Measurements from ENCODE around the gene FUT7. TPM values are rescaled to one million over a fixed set of nuclear protein-coding genes. Genes with fewer than 3 reads are reported as not detected.

The FUT7 gene
- total and polyA plus RNA-seq, 8 donors = 0.12 to 0.19 (median 0.18) TPM; not detected in 5

GRCh38 chr9:136982232-136983051 is 49.4 kb downstream of the FUT7 start, which contains the start of gene LCNL1:
LCNL1 (plus strand) TSS chr9:136982993; CDS start chr9:136983587, 594 bp downstream.
- peaks cover 0 to 4% (median 0%) of the 10 kb centered on the region in 4 donors for H3K27me3 ChIP-seq
- no peak for TF ChIP-seq CTCF (IDR thresholded peaks at IDR 0.05)
- ATAC-seq = no peak
- intact Hi-C loops (cut with DNase I) = no loop called here
- H3K4me3 ChIP-seq = no peak within 1 kb of the TSS
- H3K9me3 ChIP-seq = no peaks in the 10 kb centered on the region
- H3K27ac ChIP-seq = no peak within 1 kb of the TSS
- DNase-seq = peak in 1 of 6 donors; percentile 43
- H3K4me1 ChIP-seq = no peaks in the 10 kb centered on the region
- FAIRE-seq = no peak
- H3K36me3 ChIP-seq = no peaks in the 10 kb centered on the region
- WGBS, 2 donors = 79 to 85% methylated on average over 16 to 18 of the region's 18 CpGs

GRCh38 chr9:136981588-136982231 is 50.2 kb downstream of the FUT7 start:
- TF ChIP-seq CTCF (IDR thresholded peaks at IDR 0.05) = no peak
- Histone ChIP-seq H3K36me3 (no peaks in the 10 kb centered on the region), H3K9me3 (no peaks in the 10 kb centered on the region), H3K27ac (no peak overlapping the region), H3K4me3 (no peak overlapping the region), H3K4me1 (no peaks in the 10 kb centered on the region), H3K27me3 (peaks cover 0 to 4% (median 0%) of the 10 kb centered on the region in 4 donors)
- FAIRE-seq = no peak
- WGBS, 2 donors = 75% methylated on average over 17 of the region's 17 CpGs
- DNase-seq = peak in 2 of 6 donors; percentile 15 to 60
- no peak for ATAC-seq
- intact Hi-C loops (cut with DNase I) = no loop called here

GRCh38 chr9:136980669-136981478 is 51.0 kb downstream of the FUT7 start:
- Histone ChIP-seq H3K27me3 (peaks cover 0 to 4% (median 0%) of the 10 kb centered on the region in 4 donors), H3K27ac (no peak overlapping the region), H3K9me3 (no peaks in the 10 kb centered on the region), H3K4me3 (no peak overlapping the region), H3K36me3 (no peaks in the 10 kb centered on the region), H3K4me1 (no peaks in the 10 kb centered on the region)
- no peak for ATAC-seq
- no peak for TF ChIP-seq CTCF (IDR thresholded peaks at IDR 0.05)
- DNase-seq = peak in 1 of 6 donors; percentile 50
- no peak for FAIRE-seq
- WGBS, 2 donors = 90 to 91% methylated on average over 16 of the region's 16 CpGs
- intact Hi-C loops (cut with DNase I) = no loop called here

Other genes with a start within 250 kb of the FUT7 start
Only the 30 nearest of the 38 such genes appear.
- gene AJM1, start 189.6 kb downstream of the FUT7 start, total RNA-seq = 1 to 10 TPM; 2.9 to 5.5 (median 4.2) TPM
- gene AJM1, start 189.6 kb downstream of the FUT7 start, polyA plus RNA-seq = 10 to 100 TPM in 1 of 2 donors, 1 to 10 TPM in 1; 9.0 to 11.7 TPM
- gene PHPT1, start 182.7 kb downstream of the FUT7 start, total RNA-seq = 10 to 100 TPM; 75.2 to 95.5 (median 79.0) TPM
- gene PHPT1, start 182.7 kb downstream of the FUT7 start, polyA plus RNA-seq = 100 to 1,000 TPM; 180 to 189 TPM
- 10 to 100 TPM in 1 of 6 donors, 1 to 10 TPM in 5; 3.0 to 13.3 (median 4.8) TPM for gene MAMDC4, start 179.7 kb downstream of the FUT7 start, total RNA-seq
- 10 to 100 TPM; 28.7 to 38.6 TPM for gene MAMDC4, start 179.7 kb downstream of the FUT7 start, polyA plus RNA-seq
- 100 to 1,000 TPM; 230 to 422 (median 268) TPM for gene EDF1, start 165.8 kb downstream of the FUT7 start, total RNA-seq
- 100 to 1,000 TPM; 443 to 612 TPM for gene EDF1, start 165.8 kb downstream of the FUT7 start, polyA plus RNA-seq
- 10 to 100 TPM in 1 of 6 donors, 1 to 10 TPM in 5; 4.8 to 13.4 (median 6.9) TPM for gene TRAF2, start 145.6 kb downstream of the FUT7 start, total RNA-seq
- 10 to 100 TPM; 14.4 TPM for gene TRAF2, start 145.6 kb downstream of the FUT7 start, polyA plus RNA-seq
- 10 to 100 TPM; 56.2 to 80.2 (median 60.4) TPM for gene FBXW5, start 87.3 kb downstream of the FUT7 start, total RNA-seq
- 100 to 1,000 TPM; 112 to 117 TPM for gene FBXW5, start 87.3 kb downstream of the FUT7 start, polyA plus RNA-seq
- 1 to 10 TPM in 1 of 6 donors, under 1 TPM in 4, not detected in 1; 0.24 to 1.2 (median 0.43) TPM for gene C8G, start 86.8 kb downstream of the FUT7 start, total RNA-seq
- gene C8G, start 86.8 kb downstream of the FUT7 start, polyA plus RNA-seq = 1 to 10 TPM in 1 of 2 donors, under 1 TPM in 1; 0.84 to 5.0 TPM
- gene LCN12, start 79.8 kb downstream of the FUT7 start, total RNA-seq = 1 to 10 TPM in 5 of 6 donors, under 1 TPM in 1; 0.57 to 7.6 (median 3.0) TPM
- gene LCN12, start 79.8 kb downstream of the FUT7 start, polyA plus RNA-seq = 10 to 100 TPM in 1 of 2 donors, 1 to 10 TPM in 1; 9.0 to 16.5 TPM
- gene PTGDS, start 54.6 kb downstream of the FUT7 start, total RNA-seq = 10 to 100 TPM in 4 of 6 donors, 1 to 10 TPM in 2; 5.7 to 42.7 (median 25.8) TPM
- gene PTGDS, start 54.6 kb downstream of the FUT7 start, polyA plus RNA-seq = 10 to 100 TPM; 35.0 to 49.1 TPM
- under 1 TPM in 3 of 6 donors, not detected in 3; 0.12 to 0.17 (median 0.14) TPM for gene LCNL1, start 49.1 kb downstream of the FUT7 start, total RNA-seq
- gene LCNL1, start 49.1 kb downstream of the FUT7 start, polyA plus RNA-seq = under 1 TPM; 0.23 to 0.38 TPM
- 10 to 100 TPM; 16.0 to 23.5 (median 20.0) TPM for gene PAXX, start 39.7 kb downstream of the FUT7 start, total RNA-seq
- 100 to 1,000 TPM; 184 to 222 TPM for gene PAXX, start 39.7 kb downstream of the FUT7 start, polyA plus RNA-seq
- under 1 TPM in 5 of 6 donors, not detected in 1; 0.24 to 0.44 (median 0.38) TPM for gene CLIC3, start 35.5 kb downstream of the FUT7 start, total RNA-seq
- gene CLIC3, start 35.5 kb downstream of the FUT7 start, polyA plus RNA-seq = 1 to 10 TPM; 1.1 to 1.3 TPM
- 10 to 100 TPM; 16.2 to 32.6 (median 25.4) TPM for gene ABCA2, start 3.9 kb downstream of the FUT7 start, total RNA-seq
- gene ABCA2, start 3.9 kb downstream of the FUT7 start, polyA plus RNA-seq = 10 to 100 TPM; 70.4 to 80.0 TPM
- 10 to 100 TPM; 31.5 to 70.9 (median 36.8) TPM for gene NPDC1, start 14.1 kb upstream of the FUT7 start, total RNA-seq
- 100 to 1,000 TPM; 183 to 328 TPM for gene NPDC1, start 14.1 kb upstream of the FUT7 start, polyA plus RNA-seq
- 1 to 10 TPM in 5 of 6 donors, under 1 TPM in 1; 0.91 to 4.5 (median 2.0) TPM for gene ENTPD2, start 22.0 kb upstream of the FUT7 start, total RNA-seq
- gene ENTPD2, start 22.0 kb upstream of the FUT7 start, polyA plus RNA-seq = 1 to 10 TPM; 4.5 to 6.5 TPM
- gene SAPCD2, start 38.5 kb upstream of the FUT7 start, total RNA-seq = under 1 TPM; 0.04 to 0.97 (median 0.45) TPM
- gene SAPCD2, start 38.5 kb upstream of the FUT7 start, polyA plus RNA-seq = under 1 TPM; 0.30 to 0.38 TPM
- gene UAP1L1, start 45.4 kb upstream of the FUT7 start, total RNA-seq = 10 to 100 TPM in 1 of 6 donors, 1 to 10 TPM in 5; 5.2 to 13.6 (median 5.9) TPM
- 10 to 100 TPM; 10.5 to 14.4 TPM for gene UAP1L1, start 45.4 kb upstream of the FUT7 start, polyA plus RNA-seq
- gene MAN1B1, start 54.9 kb upstream of the FUT7 start, total RNA-seq = 10 to 100 TPM; 22.0 to 33.5 (median 26.0) TPM
- 10 to 100 TPM; 83.6 to 86.0 TPM for gene MAN1B1, start 54.9 kb upstream of the FUT7 start, polyA plus RNA-seq
- gene DPP7, start 82.6 kb upstream of the FUT7 start, total RNA-seq = 100 to 1,000 TPM in 2 of 6 donors, 10 to 100 TPM in 4; 87.3 to 113 (median 98.8) TPM
- gene DPP7, start 82.6 kb upstream of the FUT7 start, polyA plus RNA-seq = 100 to 1,000 TPM; 497 to 526 TPM
- under 1 TPM in 4 of 6 donors, not detected in 2; 0.08 to 0.44 (median 0.22) TPM for gene GRIN1, start 107.1 kb upstream of the FUT7 start, total RNA-seq
- gene GRIN1, start 107.1 kb upstream of the FUT7 start, polyA plus RNA-seq = under 1 TPM; 0.21 to 0.53 TPM
- gene LRRC26, start 138.0 kb upstream of the FUT7 start, total RNA-seq = under 1 TPM; 0.28 to 0.90 (median 0.49) TPM
- not detected for gene LRRC26, start 138.0 kb upstream of the FUT7 start, polyA plus RNA-seq
- gene TMEM210, start 140.0 kb upstream of the FUT7 start, total RNA-seq = not detected
- not detected for gene TMEM210, start 140.0 kb upstream of the FUT7 start, polyA plus RNA-seq
- 10 to 100 TPM; 22.2 to 39.4 (median 31.5) TPM for gene ANAPC2, start 156.5 kb upstream of the FUT7 start, total RNA-seq
- 100 to 1,000 TPM in 1 of 2 donors, 10 to 100 TPM in 1; 99.9 to 122 TPM for gene ANAPC2, start 156.5 kb upstream of the FUT7 start, polyA plus RNA-seq
- gene SSNA1, start 156.6 kb upstream of the FUT7 start, total RNA-seq = 10 to 100 TPM; 30.8 to 45.2 (median 38.3) TPM
- 10 to 100 TPM; 67.4 to 81.0 TPM for gene SSNA1, start 156.6 kb upstream of the FUT7 start, polyA plus RNA-seq
- 100 to 1,000 TPM in 1 of 6 donors, 10 to 100 TPM in 5; 50.3 to 110 (median 74.8) TPM for gene TPRN, start 168.7 kb upstream of the FUT7 start, total RNA-seq
- 10 to 100 TPM; 48.7 to 66.5 TPM for gene TPRN, start 168.7 kb upstream of the FUT7 start, polyA plus RNA-seq
- gene TMEM203, start 173.6 kb upstream of the FUT7 start, total RNA-seq = 10 to 100 TPM in 5 of 6 donors, 1 to 10 TPM in 1; 9.7 to 19.0 (median 13.1) TPM
- gene TMEM203, start 173.6 kb upstream of the FUT7 start, polyA plus RNA-seq = 10 to 100 TPM; 16.9 to 22.8 TPM
- gene NDOR1, start 173.6 kb upstream of the FUT7 start, total RNA-seq = 10 to 100 TPM in 1 of 6 donors, 1 to 10 TPM in 5; 4.6 to 12.9 (median 6.5) TPM
- gene NDOR1, start 173.6 kb upstream of the FUT7 start, polyA plus RNA-seq = 10 to 100 TPM in 1 of 2 donors, 1 to 10 TPM in 1; 9.7 to 25.4 TPM
- 1 to 10 TPM; 3.3 to 6.5 (median 3.4) TPM for gene RNF208, start 190.2 kb upstream of the FUT7 start, total RNA-seq
- gene RNF208, start 190.2 kb upstream of the FUT7 start, polyA plus RNA-seq = 10 to 100 TPM; 11.4 to 20.7 TPM
- under 1 TPM in 2 of 6 donors, not detected in 4; 0.22 to 0.32 TPM for gene CYSRT1, start 193.1 kb upstream of the FUT7 start, total RNA-seq
- gene CYSRT1, start 193.1 kb upstream of the FUT7 start, polyA plus RNA-seq = 1 to 10 TPM in 1 of 2 donors, under 1 TPM in 1; 0.87 to 1.3 TPM
- under 1 TPM in 1 of 6 donors, not detected in 5; 0.09 TPM for gene RNF224, start 195.4 kb upstream of the FUT7 start, total RNA-seq
- gene RNF224, start 195.4 kb upstream of the FUT7 start, polyA plus RNA-seq = under 1 TPM; 0.61 TPM

All from pancreas (tissue), 10 donors.